LNCaP clone FGC (cell line): ENCODE measurements around the gene NPAS3.
A peak's percentile ranks its signal among the peaks of the same experiment; 100 is the strongest.

ENCODE experiments used
- DNase-seq: peaks from one replicate; pipeline ENCODE4 v3.0.0-alpha.2; 2011; ENCODE audit warnings: low read depth
- H3K4me3 ChIP-seq: 2 replicates; pipeline ENCODE4 v1.5.1; 2011; ENCODE audit warnings: mild to moderate bottlenecking, low read depth, low read length, control low read depth
- TF ChIP-seq, protein P1 (sequence below): IDR thresholded peaks from 2 replicates; pipeline ENCODE4 v1.5.1; 2012; ENCODE audit warnings: mild to moderate bottlenecking; ENCODE audit not compliant: control insufficient read depth, insufficient read depth; ENCODE audit errors: extremely low read depth

NPAS3 gene

DNA sequence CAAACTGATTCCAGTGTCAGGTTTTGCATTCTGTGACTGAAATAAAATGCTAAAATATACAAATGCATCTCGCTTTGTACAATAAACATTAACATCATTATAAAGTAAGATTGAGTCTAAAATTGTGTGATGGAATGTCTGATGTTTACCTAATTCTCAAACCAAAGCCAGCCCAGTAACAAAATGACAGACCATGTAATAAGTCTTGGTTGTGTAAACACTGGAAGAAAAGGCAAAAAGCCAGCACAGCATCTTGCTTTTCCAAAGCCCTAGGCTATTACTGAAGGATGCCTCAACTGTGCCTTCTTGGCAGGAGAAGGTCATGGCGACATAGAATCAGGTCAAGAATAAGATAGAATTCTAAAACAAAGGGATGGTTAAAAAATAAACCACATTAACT is 842.6 kb downstream of the NPAS3 start:
- H3K4me3 ChIP-seq = no peak overlapping the region
- DNase-seq = peak; percentile 21
- TF ChIP-seq, protein P1, sequence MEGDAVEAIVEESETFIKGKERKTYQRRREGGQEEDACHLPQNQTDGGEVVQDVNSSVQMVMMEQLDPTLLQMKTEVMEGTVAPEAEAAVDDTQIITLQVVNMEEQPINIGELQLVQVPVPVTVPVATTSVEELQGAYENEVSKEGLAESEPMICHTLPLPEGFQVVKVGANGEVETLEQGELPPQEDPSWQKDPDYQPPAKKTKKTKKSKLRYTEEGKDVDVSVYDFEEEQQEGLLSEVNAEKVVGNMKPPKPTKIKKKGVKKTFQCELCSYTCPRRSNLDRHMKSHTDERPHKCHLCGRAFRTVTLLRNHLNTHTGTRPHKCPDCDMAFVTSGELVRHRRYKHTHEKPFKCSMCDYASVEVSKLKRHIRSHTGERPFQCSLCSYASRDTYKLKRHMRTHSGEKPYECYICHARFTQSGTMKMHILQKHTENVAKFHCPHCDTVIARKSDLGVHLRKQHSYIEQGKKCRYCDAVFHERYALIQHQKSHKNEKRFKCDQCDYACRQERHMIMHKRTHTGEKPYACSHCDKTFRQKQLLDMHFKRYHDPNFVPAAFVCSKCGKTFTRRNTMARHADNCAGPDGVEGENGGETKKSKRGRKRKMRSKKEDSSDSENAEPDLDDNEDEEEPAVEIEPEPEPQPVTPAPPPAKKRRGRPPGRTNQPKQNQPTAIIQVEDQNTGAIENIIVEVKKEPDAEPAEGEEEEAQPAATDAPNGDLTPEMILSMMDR = no peak

DNA sequence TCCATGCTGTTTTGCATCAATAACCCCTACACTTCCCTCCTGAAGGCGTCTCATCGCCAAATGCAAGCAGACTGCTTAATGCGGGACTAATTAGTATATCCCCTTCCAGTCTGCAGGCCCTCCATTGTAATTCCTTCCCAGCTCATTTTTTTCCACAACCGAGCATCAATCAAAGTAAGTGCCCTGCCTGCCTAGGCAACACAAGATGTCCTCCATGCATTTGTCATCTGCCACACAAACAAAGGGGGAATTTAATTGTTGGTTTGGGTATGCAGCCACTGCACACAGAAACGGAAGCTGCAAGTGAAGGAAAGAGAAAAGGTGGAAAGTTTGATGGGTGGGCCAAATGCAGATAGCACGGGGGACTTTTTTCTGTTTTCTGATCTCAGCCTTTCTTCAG is 844.2 kb downstream of the NPAS3 start:
- DNase-seq = no peak
- no peak overlapping the region for H3K4me3 ChIP-seq
- TF ChIP-seq, protein P1 = no peak

DNA sequence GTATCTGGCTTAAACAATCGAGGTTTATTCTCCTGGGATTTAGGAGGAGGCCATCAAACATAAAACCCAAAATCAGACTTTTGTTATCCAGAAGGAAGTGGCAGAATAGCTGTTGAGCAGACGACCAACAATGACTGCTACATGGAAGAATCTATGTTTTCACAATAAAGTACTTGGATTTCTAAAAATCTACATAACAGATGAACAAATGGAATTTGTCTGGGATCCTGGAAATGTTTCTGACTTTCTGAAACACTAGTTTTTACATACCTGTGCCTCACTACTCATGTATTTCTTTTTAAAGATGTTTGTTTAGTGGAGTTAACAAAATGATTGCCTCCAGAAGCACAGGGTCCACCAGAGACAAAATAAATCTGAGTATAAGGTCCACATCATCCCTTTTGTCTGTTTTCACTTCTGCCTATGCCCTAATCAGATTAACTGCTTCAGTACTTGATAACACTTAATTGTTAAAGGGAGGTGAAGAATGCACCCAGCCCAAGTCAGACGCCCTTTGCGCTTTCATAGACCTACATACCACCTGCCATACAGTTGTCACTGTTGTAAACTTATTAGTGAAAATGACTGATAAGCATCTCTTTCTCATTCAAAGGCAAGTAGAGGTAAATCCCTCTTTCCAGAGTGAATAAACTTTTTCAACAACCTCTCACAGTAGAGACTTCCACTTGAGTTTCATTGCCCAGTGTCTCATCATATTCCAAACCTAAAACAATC is 847.6 kb downstream of the NPAS3 start:
- DNase-seq = no peak
- TF ChIP-seq, protein P1 = no peak

DNA sequence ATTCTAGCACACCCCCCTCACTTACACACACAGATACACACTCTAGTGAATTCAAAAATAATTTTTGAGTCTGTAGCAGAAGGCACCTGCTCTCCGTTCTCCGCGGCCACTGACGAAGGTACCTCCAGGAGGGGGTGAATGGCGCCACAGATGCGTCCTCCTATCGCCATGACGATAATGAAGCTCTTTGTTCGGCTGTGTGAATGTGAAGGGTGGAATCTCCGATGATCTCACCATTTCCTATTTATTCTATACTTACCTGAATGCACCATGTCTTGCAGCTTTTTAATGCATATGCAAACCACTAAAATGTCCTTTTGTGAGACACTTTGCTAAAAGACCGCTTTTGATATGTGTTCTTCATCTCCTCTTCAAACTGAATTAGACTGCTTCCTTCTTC is 849.5 kb downstream of the NPAS3 start:
- DNase-seq = no peak
- no peak overlapping the region for H3K4me3 ChIP-seq
- TF ChIP-seq, protein P1 = no peak

More for the DNA sequence above, 847.6 kb downstream of the NPAS3 start:
- no peak overlapping the region for H3K4me3 ChIP-seq

DNA sequence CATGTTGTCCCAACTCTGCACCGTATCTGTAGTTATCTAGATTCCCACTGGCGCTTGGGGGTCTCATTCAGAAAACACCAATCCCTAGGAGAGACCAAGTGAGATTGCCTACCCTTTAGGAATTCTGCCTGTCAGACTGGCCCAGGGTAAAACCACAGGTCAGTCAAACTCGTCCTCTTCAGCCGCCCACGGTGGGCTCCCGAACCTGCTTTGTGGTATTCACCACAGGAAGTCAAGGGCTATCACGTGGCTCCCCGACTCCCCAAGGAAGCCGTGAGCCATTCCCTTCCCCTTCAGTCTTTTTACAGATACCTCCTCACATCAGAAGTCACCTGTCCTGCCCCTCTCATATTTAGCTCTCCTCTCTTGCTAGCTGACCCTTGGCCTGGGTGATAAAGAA is 852.3 kb downstream of the NPAS3 start:
- no peak for DNase-seq
- no peak overlapping the region for H3K4me3 ChIP-seq
- TF ChIP-seq, protein P1 = no peak

DNA sequence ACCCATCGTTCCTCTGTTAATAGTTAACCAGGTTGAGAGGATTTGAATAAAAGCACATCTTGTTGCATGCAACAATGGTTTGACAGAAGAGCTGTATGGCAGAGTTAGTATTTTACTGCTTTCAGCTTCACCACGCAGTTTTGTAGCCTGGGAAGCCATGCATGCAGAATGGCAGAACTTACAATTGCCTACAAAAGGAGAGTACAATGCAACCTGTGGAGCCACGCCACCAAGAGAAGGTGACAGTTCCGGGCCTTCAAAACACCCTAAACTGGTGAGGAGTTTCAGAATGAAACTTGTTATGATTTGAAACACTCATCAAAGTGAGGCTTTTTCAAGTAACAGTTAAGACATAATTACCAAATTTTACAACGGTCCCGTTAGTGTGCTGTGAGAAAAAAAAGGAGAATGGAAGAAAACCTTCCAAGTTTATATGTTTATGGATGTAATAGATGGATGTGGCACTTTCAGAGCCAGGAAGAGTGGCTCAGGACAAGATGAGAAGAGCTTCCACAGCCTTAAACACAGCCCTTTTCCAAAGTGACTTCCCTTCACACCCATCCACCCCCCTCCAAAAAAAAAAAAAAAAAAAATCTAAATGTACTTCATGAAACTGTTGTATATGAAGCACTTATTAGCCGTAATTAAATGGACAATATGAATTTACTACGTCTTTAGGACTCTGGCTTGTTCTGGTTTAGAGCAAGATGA is 853.5 kb downstream of the NPAS3 start:
- TF ChIP-seq, protein P1 = no peak
- H3K4me3 ChIP-seq = no peak overlapping the region
- DNase-seq = no peak
